Glomerular visceral epithelial cell (primary cell): ENCODE data around the gene CENPW.

Experiments
- DNase-seq: peaks from one replicate; pipeline ENCODE4 v3.0.0-alpha.2; 2016; ENCODE audit errors: extremely low spot score

The CENPW gene

DNA sequence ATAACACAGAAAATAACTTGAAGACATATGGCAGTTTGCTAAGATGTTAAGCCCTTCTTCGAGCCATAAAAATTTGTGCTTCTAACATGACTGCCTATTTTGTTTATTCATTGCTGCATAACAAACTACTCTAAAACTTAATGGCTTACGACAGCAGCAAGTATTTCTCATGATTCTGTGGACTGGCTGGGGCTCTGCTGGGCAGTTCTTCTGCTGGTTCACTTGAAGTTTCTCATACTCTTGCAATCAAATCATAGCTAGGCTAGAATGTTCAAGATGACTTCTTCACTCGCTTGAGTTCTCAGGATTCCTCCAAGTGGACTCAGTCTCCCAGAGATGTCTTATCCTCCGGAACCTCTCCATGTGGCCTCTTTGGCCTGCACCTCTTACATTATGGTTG, 33.4 kb downstream of the CENPW start:
- no peak for DNase-seq

DNA sequence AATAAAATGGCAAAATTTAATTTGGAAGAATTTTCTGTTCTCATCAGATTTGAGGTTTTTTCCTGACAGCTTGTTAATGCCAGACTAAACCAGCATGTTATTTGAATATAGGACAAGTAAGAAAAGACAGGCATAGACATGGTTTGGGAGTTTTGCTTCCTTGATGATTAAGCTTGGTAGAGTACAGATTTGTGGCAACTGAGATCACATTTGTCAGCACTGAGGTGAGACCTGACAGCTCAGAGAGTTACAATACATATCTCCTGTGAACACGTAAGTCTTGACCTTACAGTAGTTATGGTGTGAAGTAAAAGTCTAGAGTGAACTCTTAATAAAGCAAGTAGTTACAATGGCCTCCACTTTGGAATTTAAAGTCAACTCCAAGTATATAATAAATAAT, 34.5 kb downstream of the CENPW start:
- no peak for DNase-seq

DNA sequence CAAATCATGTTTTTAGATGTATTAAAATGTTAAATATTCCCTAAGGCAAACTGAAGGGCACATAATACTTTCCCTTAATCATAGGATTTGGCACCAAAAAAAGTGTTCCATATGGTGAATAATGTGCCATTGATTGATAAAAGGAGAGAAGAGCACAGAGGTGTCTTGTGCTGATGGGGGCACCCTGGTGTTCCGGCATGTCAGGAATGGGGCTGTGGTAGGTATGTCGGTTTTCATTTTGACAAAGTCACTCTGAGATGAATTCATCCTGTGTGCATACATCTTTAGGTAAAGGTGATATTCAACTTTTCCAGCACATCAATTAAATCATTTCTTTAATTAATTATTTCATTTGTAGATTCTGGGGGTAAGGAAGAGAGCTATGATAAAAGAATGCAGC, 36.8 kb downstream of the CENPW start:
- no peak for DNase-seq

DNA sequence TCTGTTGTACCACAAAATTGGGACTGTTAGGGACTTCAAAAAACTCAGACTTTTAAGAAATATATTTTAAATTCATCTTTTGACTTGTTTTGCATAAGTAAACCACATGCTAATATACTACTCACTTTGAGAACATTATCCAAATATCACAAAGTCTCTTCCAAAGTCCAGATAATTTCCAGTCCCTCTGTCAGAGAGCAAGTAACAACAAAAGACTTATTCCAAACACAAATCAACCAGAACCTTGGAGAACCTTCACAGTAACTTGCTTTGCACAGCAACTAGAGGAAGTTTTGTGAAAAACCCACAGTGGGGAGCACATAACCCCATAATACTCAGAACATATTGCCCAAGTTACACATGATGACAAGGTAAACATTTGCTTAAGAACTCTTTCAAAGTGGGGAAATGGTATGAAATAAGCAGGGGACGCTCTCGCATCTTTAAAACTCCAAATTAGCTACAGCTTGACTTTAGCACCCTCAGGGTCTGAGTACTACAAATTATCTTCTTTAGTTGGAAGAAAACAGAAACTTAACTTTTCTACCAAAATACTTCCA, 37.8 kb downstream of the CENPW start:
- DNase-seq = no peak

DNA sequence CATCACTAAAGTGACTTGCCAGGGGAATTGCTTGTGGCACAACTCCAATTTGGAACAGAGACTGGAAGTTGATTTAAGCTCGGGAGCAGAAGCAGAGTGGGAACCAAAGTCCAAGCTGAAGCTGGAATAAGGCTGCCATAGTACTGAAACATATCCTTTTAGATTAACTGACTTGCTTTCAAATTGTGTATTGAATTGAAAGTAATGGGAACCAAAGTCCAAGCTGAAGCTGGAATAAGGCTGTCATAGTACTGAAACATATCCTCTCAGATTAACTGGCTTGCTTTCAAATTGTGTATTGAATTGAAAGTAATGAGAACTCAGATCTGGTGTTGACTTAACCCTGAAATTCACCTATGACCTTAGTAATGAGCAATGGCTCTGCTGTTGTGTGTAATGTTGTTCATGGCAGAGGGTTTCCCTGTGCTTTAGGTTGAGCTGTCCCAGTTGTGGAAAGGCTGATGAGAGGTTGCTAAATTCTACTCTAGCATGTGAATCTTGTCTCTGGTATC, 40.2 kb downstream of the CENPW start:
- DNase-seq = no peak

DNA sequence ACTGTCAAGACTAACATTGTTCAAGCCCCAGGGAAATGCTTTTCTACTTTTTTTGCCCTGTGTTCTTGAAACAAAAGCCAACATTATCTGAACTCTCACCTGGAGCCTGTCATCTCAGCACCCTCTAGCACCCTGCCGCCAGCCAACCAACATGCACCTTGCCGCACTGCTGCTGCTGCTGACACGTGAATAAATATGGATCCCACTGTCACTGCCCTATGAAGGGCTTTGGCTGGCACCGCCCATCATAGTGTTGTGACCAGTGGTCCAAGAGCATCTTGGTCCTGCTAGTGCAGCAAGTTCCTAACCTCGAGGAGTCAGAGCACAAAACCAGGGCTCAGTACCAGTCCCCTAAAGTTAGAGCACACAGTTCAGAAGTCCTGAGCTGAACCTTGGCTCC, 41.6 kb downstream of the CENPW start:
- no peak for DNase-seq

DNA sequence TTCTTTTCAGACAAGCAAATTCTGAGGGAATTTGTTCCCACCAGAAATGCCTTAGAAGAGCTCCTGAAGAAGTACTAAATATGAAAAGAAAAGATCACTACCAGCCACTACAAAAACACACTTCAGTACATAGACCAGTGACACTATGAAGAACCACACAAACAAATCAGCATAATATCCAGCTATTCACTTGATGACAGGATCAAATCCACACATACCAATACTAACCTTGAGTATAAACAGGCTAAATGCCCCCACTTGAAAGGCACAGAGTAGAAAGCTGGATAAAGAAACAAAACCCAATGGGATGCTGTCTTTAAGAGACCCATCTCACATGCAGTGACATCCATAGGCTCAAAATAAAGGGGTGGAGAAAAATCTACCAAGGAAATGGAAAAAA, 43.3 kb downstream of the CENPW start:
- DNase-seq = no peak

DNA sequence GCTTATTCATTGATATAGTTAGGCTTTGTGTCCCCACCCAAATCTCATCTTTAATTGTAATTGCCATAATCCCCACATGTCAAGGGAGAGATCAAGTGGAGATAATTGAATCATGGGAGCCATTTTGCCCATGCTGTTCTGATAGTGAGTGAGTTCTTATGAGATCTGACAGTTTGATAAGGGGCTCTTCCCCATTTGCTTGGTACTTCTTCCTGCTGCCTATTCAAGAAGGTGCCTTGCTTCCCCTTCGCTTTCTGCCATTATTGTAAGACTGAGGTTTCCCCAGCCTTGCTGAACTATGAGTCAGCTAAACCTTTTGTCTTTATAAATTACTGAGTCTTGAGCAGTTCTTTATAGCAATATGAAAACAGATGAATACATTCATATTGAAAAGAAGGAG, 45.6 kb downstream of the CENPW start:
- DNase-seq = no peak

DNA sequence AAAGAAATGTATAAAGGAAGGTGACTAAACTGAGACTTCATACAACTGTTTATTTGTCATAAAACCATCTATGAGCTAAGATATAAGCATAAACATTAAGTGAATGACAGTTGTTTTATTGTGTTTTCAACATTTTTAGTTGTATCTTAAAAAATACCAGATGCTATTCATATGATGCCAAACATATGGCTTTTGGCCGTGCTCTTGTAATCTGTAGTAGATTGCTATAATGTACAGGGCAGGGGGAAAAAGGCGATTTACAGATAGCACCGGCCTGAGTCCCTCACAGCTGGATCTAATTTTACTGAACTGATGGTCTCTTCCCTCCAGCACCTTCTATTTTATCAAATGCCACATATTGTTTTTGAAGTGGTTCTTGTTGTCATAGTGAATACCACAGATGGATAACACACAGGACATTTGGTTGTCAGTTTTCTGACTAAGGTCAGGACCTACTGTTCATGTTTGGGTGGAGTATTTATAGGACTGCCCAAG, 48.2 kb downstream of the CENPW start:
- DNase-seq = no peak

DNA sequence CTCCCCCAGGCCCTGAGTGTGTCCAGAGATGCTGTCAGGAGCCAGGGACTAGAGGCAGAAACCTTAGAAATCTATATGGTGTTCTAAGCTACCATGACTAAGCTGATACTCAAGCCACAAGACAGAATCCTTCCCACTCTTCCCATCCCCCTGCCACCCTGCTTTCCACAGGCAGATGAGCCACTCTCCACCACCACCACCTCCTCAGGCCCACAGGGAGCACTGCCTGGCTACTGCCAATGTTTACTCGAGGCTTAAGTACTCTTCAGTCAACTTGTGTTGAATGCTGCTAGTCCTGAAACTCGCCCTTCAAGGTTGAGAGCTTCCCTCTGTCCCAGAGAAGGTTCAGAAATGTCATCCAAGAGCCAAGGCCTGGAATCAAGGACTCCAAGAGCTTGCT, 56.2 kb downstream of the CENPW start:
- DNase-seq = no peak
